ENCODE results near the gene FURIN.
A peak's percentile ranks its signal among the peaks of the same experiment; 100 is the strongest.
"Not testable (repeated sequence)": the region's sequence is repeated elsewhere in the genome, so short reads cannot be mapped to it uniquely, and the experiment has no call there.

Gene FURIN

GRCh38 chr15:90870354-90871138 lies 2.2 kb downstream of the FURIN start:
- DNase-seq (ENCODE audit: low spot score) = no peak

GRCh38 chr15:90871139-90871715 lies 2.8 kb downstream of the FURIN start:
- peak; percentile 70 for DNase-seq (ENCODE audit: low spot score)

GRCh38 chr15:90871716-90872485 lies 3.5 kb downstream of the FURIN start:
- no peak for DNase-seq (ENCODE audit: low spot score)

- DNase-seq (ENCODE audit: low spot score) = no peak
Observed at GRCh38 chr15:90872486-90873184, 4.2 kb downstream of the FURIN start.

GRCh38 chr15:90873488-90873997 lies 5.2 kb downstream of the FURIN start:
- no peak for DNase-seq (ENCODE audit: low spot score)

- no peak for DNase-seq (ENCODE audit: low spot score)
Observed at GRCh38 chr15:90873998-90874605, 5.7 kb downstream of the FURIN start.

GRCh38 chr15:90874986-90875385 lies 6.6 kb downstream of the FURIN start:
- DNase-seq (ENCODE audit: low spot score) = not testable (repeated sequence)

GRCh38 chr15:90875549-90875981 lies 7.2 kb downstream of the FURIN start:
- DNase-seq (ENCODE audit: low spot score) = no peak

- DNase-seq (ENCODE audit: low spot score) = no peak
Observed at GRCh38 chr15:90876046-90876445, 7.7 kb downstream of the FURIN start.

GRCh38 chr15:90876512-90877170 lies 8.3 kb downstream of the FURIN start:
- no peak for DNase-seq (ENCODE audit: low spot score)

- DNase-seq (ENCODE audit: low spot score) = no peak
Observed at GRCh38 chr15:90877315-90877714, 8.9 kb downstream of the FURIN start.

GRCh38 chr15:90877996-90878395 lies 9.6 kb downstream of the FURIN start:
- no peak for DNase-seq (ENCODE audit: low spot score)

GRCh38 chr15:90878660-90879059 lies 10.3 kb downstream of the FURIN start:
- no peak for DNase-seq (ENCODE audit: low spot score)

GRCh38 chr15:90879730-90880366 lies 11.5 kb downstream of the FURIN start:
- DNase-seq (ENCODE audit: low spot score) = no peak

GRCh38 chr15:90880381-90881145 lies 12.2 kb downstream of the FURIN start:
- no peak for DNase-seq (ENCODE audit: low spot score)

GRCh38 chr15:90881181-90881977 lies 13.0 kb downstream of the FURIN start:
- no peak for DNase-seq (ENCODE audit: low spot score)

- DNase-seq (ENCODE audit: low spot score) = no peak
Observed at GRCh38 chr15:90881978-90882721, 13.8 kb downstream of the FURIN start.

Measured in ecto neural progenitor cell (in vitro differentiated cells).